Natural killer cell (primary cell): Measurements from ENCODE around the gene ZNF536. TPM values are rescaled to one million over a fixed set of nuclear protein-coding genes. Genes with fewer than 3 reads are reported as not detected.

ENCODE experiments used
- ATAC-seq, 3 donors: fragments of 150-1000 bp in 2 of 3; fragments of 200-7000 bp in 1 of 3; cut with Tn5 transposase; 1 replicate in 1 of 3; 2 replicates in 2 of 3; pipeline ENCODE4 v1.10.0; 2021; ENCODE audit warnings: mild to moderate bottlenecking in 2 of 3, moderate library complexity in 2 of 3
- DNase-seq, 2 donors: peaks; one replicate each; pipeline versions ENCODE4 v3.0.0 to v3.0.0-alpha.2; 2013 to 2021; ENCODE audit warnings: mixed read lengths in 1 of 2
- H3K27ac ChIP-seq: one replicate; pipeline ENCODE4 v1.5.1; 2013; ENCODE audit warnings: mild to moderate bottlenecking, low read length
- H3K27me3 ChIP-seq: one replicate; pipeline ENCODE4 v1.6.1; 2013; ENCODE audit warnings: low read length; ENCODE audit not compliant: control insufficient read depth, insufficient read depth
- H3K36me3 ChIP-seq: one replicate; pipeline ENCODE4 v1.6.1; 2013; ENCODE audit warnings: low read length; ENCODE audit not compliant: control insufficient read depth, insufficient read depth
- H3K4me1 ChIP-seq: one replicate; pipeline ENCODE4 v1.6.1; 2013; ENCODE audit warnings: low read length; ENCODE audit not compliant: control insufficient read depth, insufficient read depth
- H3K4me3 ChIP-seq: one replicate; pipeline ENCODE4 v1.5.1; 2013; ENCODE audit warnings: low read length
- H3K9me3 ChIP-seq: one replicate; pipeline ENCODE4 v1.6.1; 2013; ENCODE audit warnings: low read length; ENCODE audit not compliant: control insufficient read depth, insufficient read depth
- H3K27ac Mint-ChIP-seq, 2 donors: one replicate each; pipeline ENCODE4 v1.8.0; 2022; ENCODE audit warnings: mild to moderate bottlenecking in 2 of 2, mixed read lengths in 2 of 2, moderate library complexity in 1 of 2
- H3K27me3 Mint-ChIP-seq, 2 donors: one replicate each; pipeline ENCODE4 v1.8.0; 2022; ENCODE audit warnings: low read depth in 2 of 2, mixed read lengths in 2 of 2
- H3K36me3 Mint-ChIP-seq: one replicate; pipeline ENCODE4 v1.8.0; 2022; ENCODE audit warnings: mixed read lengths
- H3K4me1 Mint-ChIP-seq, 2 donors: one replicate each; pipeline ENCODE4 v1.8.0; 2022; ENCODE audit warnings: mixed read lengths in 2 of 2
- H3K4me3 Mint-ChIP-seq: one replicate; pipeline ENCODE4 v1.8.0; 2022; ENCODE audit warnings: mild to moderate bottlenecking, moderate library complexity, mixed read lengths
- H3K9me3 Mint-ChIP-seq, 2 donors: one replicate each; pipeline ENCODE4 v1.8.0; 2022; ENCODE audit warnings: mixed read lengths in 2 of 2
- CTCF ChIP-seq: fragments of 200-600 bp; IDR thresholded peaks from one replicate; pipeline ENCODE4 v1.8.0; 2022; ENCODE audit warnings: antibody characterized with exemption
- WGBS: methylation state at CpG from one replicate; pipeline ENCODE4 v1.1.7; 2013; ENCODE audit warnings: missing lambda C conversion rate; ENCODE audit not compliant: insufficient coverage; 5-methylcytosine and 5-hydroxymethylcytosine counted together
- intact Hi-C: fragments of 100-400 bp; cut with micrococcal nuclease; formaldehyde crosslinking; loops from one replicate; pipeline ENCODE4 v1.14.2; 2022
- total RNA-seq, 4 donors: library from RNA; stranded (reverse); fragments of 120-200 nt in 1 of 4; gene quantifications; one replicate each; pipeline versions ENCODE4 v1.2.3 to v1.2.4, GENCODE V29; 2013 to 2022

Gene ZNF536
- total RNA-seq, 3 donors from 2014 or later (not counting 1 experiment from before 2014, with no cell fraction given) = not detected

GRCh38 chr19:30570194-30570593 lies 198.0 kb downstream of the ZNF536 start:
- Histone ChIP-seq H3K36me3 (no peaks in the 10 kb centered on the region), H3K9me3 (no peaks in the 10 kb centered on the region), H3K4me3 (no peak overlapping the region), H3K27ac (no peak overlapping the region), H3K4me1 (no peaks in the 10 kb centered on the region), H3K27me3 (no peaks in the 10 kb centered on the region)
- no peak for ATAC-seq
- Mint-ChIP-seq H3K9me3 (no peaks in the 10 kb centered on the region), H3K27me3 (no peaks in the 10 kb centered on the region), H3K4me3 (no peak overlapping the region), H3K4me1 (no peaks in the 10 kb centered on the region), H3K27ac (no peak overlapping the region), H3K36me3 (no peaks in the 10 kb centered on the region)
- WGBS = 90% methylated on average over 14 of the region's 14 CpGs
- intact Hi-C loops = no loop called here
- no peak for DNase-seq
- TF ChIP-seq CTCF = no peak

DNA sequence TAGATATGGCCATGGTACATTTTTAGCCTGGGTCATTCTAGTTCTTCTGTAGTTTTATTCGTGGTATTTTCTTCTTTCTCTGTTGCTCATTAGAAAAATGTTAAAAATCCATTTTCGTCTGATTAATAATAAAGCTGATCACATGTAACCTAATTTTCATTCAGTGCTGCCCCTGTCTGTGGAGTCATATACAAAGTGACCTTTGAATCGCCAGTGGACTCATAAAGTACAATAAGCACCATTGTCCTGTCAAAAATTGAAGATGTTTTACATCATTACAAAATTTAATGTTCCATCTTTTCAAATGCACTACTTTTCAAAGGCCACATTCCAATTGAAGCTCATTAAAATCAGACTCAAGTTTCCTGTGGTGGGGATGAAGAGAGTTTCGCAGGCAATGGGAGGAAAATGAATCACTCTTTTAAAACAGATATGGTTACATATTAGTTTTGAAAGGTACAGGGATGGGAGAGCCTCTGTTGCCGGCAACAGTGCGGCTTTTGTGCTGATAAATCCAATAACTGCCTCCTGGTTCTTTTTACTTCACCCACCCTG lies 205.4 kb downstream of the ZNF536 start:
- intact Hi-C loops = no loop called here
- TF ChIP-seq CTCF = no peak
- Histone ChIP-seq H3K4me3 (no peak overlapping the region), H3K27me3 (no peaks in the 10 kb centered on the region), H3K27ac (no peak overlapping the region), H3K36me3 (no peaks in the 10 kb centered on the region), H3K9me3 (no peaks in the 10 kb centered on the region), H3K4me1 (no peaks in the 10 kb centered on the region)
- 71% methylated on average over 4 of the region's 6 CpGs for whole genome bisulfite sequencing
- Mint-ChIP-seq H3K4me1 (no peaks in the 10 kb centered on the region), H3K4me3 (no peak overlapping the region), H3K27me3 (peaks cover 0 to 4% of the 10 kb centered on the region in 2 donors), H3K27ac (no peak overlapping the region), H3K9me3 (no peaks in the 10 kb centered on the region), H3K36me3 (no peaks in the 10 kb centered on the region)
- DNase-seq (no peak), ATAC-seq (no peak)

GRCh38 chr19:30579419-30579818 lies 207.2 kb downstream of the ZNF536 start:
- Mint-ChIP-seq H3K4me1 (no peaks in the 10 kb centered on the region), H3K9me3 (no peaks in the 10 kb centered on the region), H3K27me3 (peaks cover 4 to 5% of the 10 kb centered on the region in 2 donors), H3K27ac (no peak overlapping the region), H3K4me3 (no peak overlapping the region), H3K36me3 (no peaks in the 10 kb centered on the region)
- no peaks in the 10 kb centered on the region for H3K27me3 ChIP-seq
- no peak for TF ChIP-seq CTCF
- ATAC-seq (no peak), DNase-seq (no peak)
- intact Hi-C loops = no loop called here
- H3K4me1 ChIP-seq = no peaks in the 10 kb centered on the region
- H3K9me3 ChIP-seq = no peaks in the 10 kb centered on the region
- no peaks in the 10 kb centered on the region for H3K36me3 ChIP-seq
- H3K4me3 ChIP-seq = no peak overlapping the region
- 80% methylated on average over 3 of the region's 3 CpGs for WGBS
- no peak overlapping the region for H3K27ac ChIP-seq

GRCh38 chr19:30580673-30581072 lies 208.5 kb downstream of the ZNF536 start:
- H3K27ac Mint-ChIP-seq = no peak overlapping the region
- intact Hi-C loops = no loop called here
- H3K36me3 Mint-ChIP-seq = no peaks in the 10 kb centered on the region
- Histone ChIP-seq H3K27me3 (no peaks in the 10 kb centered on the region), H3K9me3 (no peaks in the 10 kb centered on the region), H3K36me3 (no peaks in the 10 kb centered on the region), H3K4me3 (no peak overlapping the region), H3K4me1 (no peaks in the 10 kb centered on the region), H3K27ac (no peak overlapping the region)
- TF ChIP-seq CTCF = no peak
- WGBS = 72% methylated on average over 4 of the region's 4 CpGs
- no peaks in the 10 kb centered on the region for H3K4me1 Mint-ChIP-seq
- no peaks in the 10 kb centered on the region for H3K9me3 Mint-ChIP-seq
- no peak for ATAC-seq
- H3K27me3 Mint-ChIP-seq = peaks cover 4 to 9% of the 10 kb centered on the region in 2 donors
- no peak overlapping the region for H3K4me3 Mint-ChIP-seq
- no peak for DNase-seq
